SJSA1 (cell line): ENCODE data around the gene ZBTB7C. TPM values are rescaled to one million over a fixed set of nuclear protein-coding genes. Genes with fewer than 3 reads are reported as not detected.

Experiments used
- DNase-seq, 2 experiments: peaks; one replicate each; pipeline ENCODE4 v3.0.0-alpha.2; 2015 to 2020; ENCODE audit warnings: low spot score in 2 of 2, low read depth in 1 of 2
- H3K27ac ChIP-seq: fragments of 250-450 bp; sonication (Bioruptor Pico); 2 replicates; pipeline ENCODE4 v1.5.1; 2020; ENCODE audit warnings: mild to moderate bottlenecking, moderate library complexity
- H3K27me3 ChIP-seq: fragments of 250-450 bp; sonication (Bioruptor Pico); replicated peaks from 2 replicates; pipeline ENCODE4 v1.5.1; 2020; ENCODE audit warnings: mild to moderate bottlenecking, moderate library complexity
- H3K36me3 ChIP-seq: fragments of 250-450 bp; sonication (Bioruptor Pico); 2 replicates; pipeline ENCODE4 v1.5.1; 2020; ENCODE audit warnings: mild to moderate bottlenecking
- H3K4me1 ChIP-seq: fragments of 250-450 bp; sonication (Bioruptor Pico); replicated peaks from 2 replicates; pipeline ENCODE4 v1.6.1; 2021; ENCODE audit warnings: mild to moderate bottlenecking
- H3K4me3 ChIP-seq: fragments of 250-450 bp; sonication (Bioruptor Pico); 2 replicates; pipeline ENCODE4 v1.5.1; 2020; ENCODE audit warnings: mild to moderate bottlenecking
- H3K9me3 ChIP-seq: fragments of 250-450 bp; sonication (Bioruptor Pico); replicated peaks from 2 replicates; pipeline ENCODE4 v1.5.1; 2020; ENCODE audit warnings: mild to moderate bottlenecking
- total RNA-seq: library from RNA; depleted of rRNA; stranded (reverse); fragments of >200 nt; shearing (Covaris generic); gene quantifications from 2 replicates; pipeline ENCODE4 v1.2.3, GENCODE V29; 2014

Gene ZBTB7C
- total RNA-seq, 1 experiment from 2014 or later = 0.50 TPM

DNA sequence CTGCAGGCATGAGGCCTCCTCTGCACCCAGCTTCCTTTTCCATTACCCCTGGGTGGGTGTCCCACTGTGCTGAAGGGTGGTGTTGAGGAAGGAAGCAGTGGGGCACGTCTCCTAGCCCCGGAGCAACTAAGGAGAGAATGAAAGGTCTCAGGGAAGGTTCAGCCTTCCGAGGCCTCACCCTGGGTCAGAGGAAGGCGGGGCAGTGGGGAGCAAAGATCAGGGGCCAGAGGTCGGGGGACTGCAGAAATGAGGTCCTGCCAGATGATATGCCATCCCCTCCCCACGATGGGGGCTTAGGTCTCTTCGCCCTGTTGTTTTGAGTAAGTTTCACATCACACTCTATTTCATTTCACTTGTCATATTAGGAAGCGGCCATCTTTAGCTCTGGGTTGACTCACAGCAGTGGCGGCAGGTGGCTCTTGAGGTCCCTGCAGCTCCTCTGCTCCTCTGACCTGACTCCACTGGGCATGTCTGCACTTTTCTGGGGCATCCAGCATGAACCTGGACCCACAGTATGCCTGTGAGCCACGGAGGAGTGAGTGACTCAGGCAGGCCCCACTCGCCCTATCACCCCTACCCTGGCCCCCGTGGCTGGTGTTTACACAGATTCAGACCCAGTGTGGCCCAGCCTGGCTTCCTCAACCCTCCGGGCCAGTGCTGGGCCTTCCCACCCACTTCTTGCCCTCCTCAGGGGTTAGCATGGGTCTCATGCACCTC lies 325.0 kb downstream of the ZBTB7C start:
- H3K9me3 ChIP-seq = no peaks in the 10 kb centered on the region
- no peaks in the 10 kb centered on the region for H3K36me3 ChIP-seq
- H3K27me3 ChIP-seq = 0 out of 2 replicates have a peak, but pooled peaks cover 16% of the 10 kb centered on the region
- H3K4me1 ChIP-seq = no peaks in the 10 kb centered on the region
- H3K4me3 ChIP-seq = no peak overlapping the region
- no peak overlapping the region for H3K27ac ChIP-seq
- no peak for DNase-seq

DNA sequence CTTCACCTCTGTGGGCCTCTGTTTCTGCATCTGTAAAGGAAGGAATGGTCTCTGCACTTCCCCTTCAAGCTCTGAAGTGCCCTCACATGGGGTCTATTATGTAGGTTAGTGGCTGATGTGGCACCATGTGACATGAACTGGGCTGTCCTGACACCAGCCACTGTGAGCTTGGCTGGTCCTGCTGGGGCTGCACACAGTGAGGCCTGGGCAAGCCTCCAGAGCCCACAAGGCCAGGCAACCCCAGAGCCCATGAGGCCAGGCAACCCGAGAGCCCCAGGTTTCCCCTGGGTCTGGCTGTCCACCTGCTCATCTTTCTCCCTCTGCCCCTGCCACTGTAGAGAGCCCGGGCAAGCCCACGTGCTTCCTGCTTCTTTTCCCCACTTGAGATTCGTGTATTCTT lies 328.6 kb downstream of the ZBTB7C start:
- Histone ChIP-seq H3K27me3 (peaks cover 20% of the 10 kb centered on the region), H3K9me3 (no peaks in the 10 kb centered on the region), H3K36me3 (no peaks in the 10 kb centered on the region), H3K27ac (no peak overlapping the region), H3K4me3 (no peak overlapping the region), H3K4me1 (no peaks in the 10 kb centered on the region)
- DNase-seq = no peak

DNA sequence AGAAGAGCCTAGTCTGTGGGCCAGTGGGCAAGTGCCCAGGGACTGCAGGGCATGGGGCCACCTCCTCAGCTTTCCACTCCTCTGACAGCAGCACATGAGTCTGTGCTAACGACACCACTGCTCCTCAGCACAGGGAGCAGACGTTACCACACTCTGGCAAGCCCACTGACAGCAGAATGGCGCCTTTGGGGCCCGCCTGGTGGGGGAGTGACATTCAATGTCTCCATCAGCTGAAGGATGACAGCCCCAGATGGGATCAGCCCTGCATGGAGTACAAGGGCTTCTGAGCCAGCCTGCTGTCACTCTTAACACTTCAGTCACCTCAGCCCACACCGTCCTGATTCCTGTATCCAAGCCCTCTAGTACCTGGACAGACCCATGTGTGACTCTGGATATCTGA lies 329.3 kb downstream of the ZBTB7C start:
- H3K4me1 ChIP-seq = no peaks in the 10 kb centered on the region

DNA sequence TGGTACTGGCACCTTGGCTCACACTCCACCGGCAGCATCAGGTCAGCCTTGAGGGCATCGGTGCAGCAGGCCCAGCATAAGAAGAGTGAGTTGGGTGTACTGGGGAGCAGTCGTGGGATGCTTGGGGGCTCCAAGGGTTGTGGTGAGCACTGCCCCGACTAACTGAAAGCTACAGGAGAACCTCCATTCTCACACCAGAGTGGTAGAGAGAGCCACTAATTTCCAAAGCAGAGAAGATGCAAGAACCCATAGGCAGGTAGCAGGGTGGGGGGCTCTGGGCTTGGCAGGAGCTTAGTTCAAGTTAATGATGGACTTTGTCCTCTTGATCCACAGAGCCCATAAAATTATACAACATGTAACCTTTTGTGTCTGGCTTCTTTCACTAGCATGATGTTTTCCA lies 330.7 kb downstream of the ZBTB7C start:
- Histone ChIP-seq H3K9me3 (no peaks in the 10 kb centered on the region), H3K27me3 (peaks cover 20% of the 10 kb centered on the region), H3K4me3 (no peak overlapping the region), H3K27ac (no peak overlapping the region), H3K36me3 (no peaks in the 10 kb centered on the region), H3K4me1 (no peaks in the 10 kb centered on the region)
- no peak for DNase-seq

More for the DNA sequence above, 329.3 kb downstream of the ZBTB7C start:
- Histone ChIP-seq H3K27ac (no peak overlapping the region), H3K9me3 (no peaks in the 10 kb centered on the region), H3K4me3 (no peak overlapping the region), H3K36me3 (no peaks in the 10 kb centered on the region), H3K27me3 (peaks cover 20% of the 10 kb centered on the region)
- DNase-seq = no peak

DNA sequence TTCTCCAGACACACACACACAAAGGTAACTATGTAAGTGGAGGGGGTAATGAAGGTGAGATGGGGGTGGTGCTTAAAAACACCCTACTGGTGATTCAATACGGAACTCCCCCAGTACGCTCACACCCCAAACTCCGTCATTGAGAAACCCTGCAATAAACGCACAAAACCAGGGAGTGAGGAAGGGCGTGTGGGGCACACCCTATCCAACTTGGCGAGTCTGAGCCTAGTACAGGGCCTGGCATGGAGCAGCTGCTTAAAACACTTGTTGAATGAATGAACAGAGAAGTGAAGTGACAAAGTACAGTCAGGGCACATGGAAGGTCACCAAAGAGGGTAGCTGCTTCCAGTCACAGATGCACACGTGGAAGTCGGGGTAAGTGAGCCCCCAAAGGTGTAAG lies 331.9 kb downstream of the ZBTB7C start:
- no peak for DNase-seq
- H3K9me3 ChIP-seq = no peaks in the 10 kb centered on the region
- peaks cover 19% of the 10 kb centered on the region for H3K27me3 ChIP-seq
- H3K4me3 ChIP-seq = no peak overlapping the region
- H3K27ac ChIP-seq = no peak overlapping the region
- H3K36me3 ChIP-seq = no peaks in the 10 kb centered on the region
- no peaks in the 10 kb centered on the region for H3K4me1 ChIP-seq

DNA sequence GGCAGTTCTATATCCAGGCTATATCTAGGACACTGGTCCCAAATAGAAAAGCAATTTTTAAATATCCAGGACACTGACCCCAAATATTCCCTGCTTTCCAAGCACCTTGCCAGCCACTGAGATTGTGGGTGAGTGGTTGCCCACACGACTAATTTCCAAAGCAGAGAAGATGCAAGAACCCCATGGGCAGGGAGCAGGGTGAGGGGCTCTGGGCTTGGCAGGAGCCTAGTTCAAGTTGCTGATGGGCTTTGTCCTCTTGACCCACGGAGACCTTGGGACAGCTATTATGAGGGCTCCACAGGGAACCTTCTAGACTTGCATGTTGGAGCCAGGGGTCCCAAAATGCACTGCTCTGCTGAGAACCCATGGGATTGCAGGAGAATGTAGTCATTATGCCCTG lies 332.7 kb downstream of the ZBTB7C start:
- peaks cover 21% of the 10 kb centered on the region for H3K27me3 ChIP-seq
- no peaks in the 10 kb centered on the region for H3K36me3 ChIP-seq
- no peak overlapping the region for H3K27ac ChIP-seq
- DNase-seq = no peak
- no peaks in the 10 kb centered on the region for H3K4me1 ChIP-seq
- no peak overlapping the region for H3K4me3 ChIP-seq
- H3K9me3 ChIP-seq = no peaks in the 10 kb centered on the region; the same call in 1 of the 2 replicates

DNA sequence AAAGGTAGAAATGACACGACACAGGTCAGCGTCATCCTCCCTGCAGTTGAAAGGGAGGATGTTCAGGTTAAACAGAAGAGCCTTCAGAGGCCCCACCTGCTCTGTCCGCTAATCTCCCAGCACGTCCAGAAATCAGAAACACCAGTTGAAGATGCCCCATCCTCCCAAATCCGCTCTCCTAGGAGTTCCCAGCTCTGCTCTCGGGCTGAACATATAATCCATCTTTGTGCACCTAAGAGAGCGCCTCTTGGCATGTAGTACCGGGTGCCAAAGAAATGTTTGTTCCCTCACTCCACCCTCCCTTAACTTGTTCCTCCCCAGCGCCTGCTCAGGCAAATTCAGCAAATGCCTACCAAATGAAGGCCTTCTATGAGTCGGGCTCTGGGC lies 333.5 kb downstream of the ZBTB7C start:
- DNase-seq = no peak
- no peak overlapping the region for H3K4me3 ChIP-seq
- H3K9me3 ChIP-seq = no peaks in the 10 kb centered on the region; the same call in 1 of the 2 replicates
- H3K36me3 ChIP-seq = no peaks in the 10 kb centered on the region
- H3K27ac ChIP-seq = no peak overlapping the region
- peaks cover 27% of the 10 kb centered on the region for H3K27me3 ChIP-seq
- H3K4me1 ChIP-seq = no peaks in the 10 kb centered on the region

DNA sequence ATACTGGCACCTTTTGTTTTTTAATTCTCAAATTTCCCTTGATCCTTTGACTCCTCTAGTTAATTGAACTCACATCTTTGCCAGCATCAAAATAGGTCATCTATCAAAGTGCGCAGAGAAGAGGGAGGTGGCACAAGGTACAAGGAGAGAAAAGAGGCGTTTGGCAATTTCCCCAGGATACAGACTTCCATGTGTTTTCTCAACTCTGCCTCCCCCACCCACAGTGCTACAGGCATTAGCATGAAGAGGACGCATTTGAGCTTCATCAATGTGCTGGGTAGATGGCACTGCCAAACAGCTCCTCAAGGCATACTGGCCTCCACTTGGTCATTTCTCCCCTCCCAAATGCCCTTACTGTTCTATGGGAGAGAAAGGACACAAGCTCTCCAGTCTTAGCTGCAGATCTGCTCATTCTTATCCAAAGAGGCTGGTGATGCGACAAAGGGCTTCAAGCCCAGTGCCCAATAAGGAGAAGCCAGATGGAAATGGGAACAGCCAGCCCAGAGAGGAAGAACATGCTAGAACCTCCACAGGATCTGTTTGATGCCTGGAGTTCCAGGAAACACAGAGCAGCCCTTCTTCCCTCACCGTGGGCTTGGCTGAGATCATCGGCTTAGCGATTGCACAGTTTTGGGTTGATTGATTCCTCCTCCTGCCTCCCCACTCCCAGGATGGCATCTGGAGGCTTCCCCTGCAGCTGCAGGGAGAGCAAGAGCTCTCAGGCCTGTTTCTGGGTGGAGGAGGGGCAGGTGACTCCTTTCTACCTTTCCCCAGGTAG lies 334.1 kb downstream of the ZBTB7C start:
- Histone ChIP-seq H3K36me3 (no peaks in the 10 kb centered on the region), H3K9me3 (no peaks in the 10 kb centered on the region; the same call in 1 of the 2 replicates), H3K4me1 (no peaks in the 10 kb centered on the region), H3K4me3 (no peak overlapping the region), H3K27me3 (peaks cover 27% of the 10 kb centered on the region), H3K27ac (no peak overlapping the region)
- DNase-seq = no peak

DNA sequence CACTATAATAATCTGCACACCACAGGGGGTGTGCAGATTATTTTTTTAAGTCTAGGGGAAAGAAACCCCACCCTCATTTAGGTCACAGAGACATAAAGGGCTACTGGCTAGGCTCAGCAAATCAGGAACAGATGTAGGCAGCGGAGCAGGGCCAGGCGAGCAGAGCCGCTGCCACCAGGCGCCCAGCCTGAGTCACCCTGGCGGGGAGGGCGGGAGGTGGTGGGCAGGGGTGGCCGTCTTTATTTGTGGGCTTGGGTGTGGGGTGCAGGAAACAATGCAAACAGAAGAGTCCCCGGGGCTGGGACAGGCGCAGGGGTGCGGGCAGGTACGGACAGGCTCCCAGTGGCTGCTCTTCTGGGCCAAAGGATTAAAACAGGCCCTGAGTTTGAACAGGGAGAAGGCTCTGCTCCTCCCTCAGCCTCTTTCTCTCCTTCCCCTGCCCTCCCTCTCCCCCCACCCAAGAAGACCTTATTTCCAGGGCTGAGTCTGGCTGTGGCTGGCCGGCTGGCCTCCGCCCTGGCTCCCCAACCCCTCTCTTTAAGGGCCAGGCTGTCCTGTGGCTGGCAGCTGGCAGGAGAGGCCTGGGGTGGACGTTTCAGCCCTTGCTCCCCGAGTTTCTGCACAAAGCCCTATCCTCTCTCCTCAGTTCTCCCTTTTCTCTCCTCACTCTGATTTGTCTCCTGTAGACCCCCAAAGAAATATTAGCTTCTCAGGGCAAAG lies 335.8 kb downstream of the ZBTB7C start:
- Histone ChIP-seq H3K36me3 (no peaks in the 10 kb centered on the region), H3K27me3 (peaks cover 23% of the 10 kb centered on the region), H3K27ac (no peak overlapping the region), H3K4me3 (no peak overlapping the region), H3K9me3 (no peaks in the 10 kb centered on the region; the same call in 1 of the 2 replicates), H3K4me1 (no peaks in the 10 kb centered on the region)
- DNase-seq = no peak

DNA sequence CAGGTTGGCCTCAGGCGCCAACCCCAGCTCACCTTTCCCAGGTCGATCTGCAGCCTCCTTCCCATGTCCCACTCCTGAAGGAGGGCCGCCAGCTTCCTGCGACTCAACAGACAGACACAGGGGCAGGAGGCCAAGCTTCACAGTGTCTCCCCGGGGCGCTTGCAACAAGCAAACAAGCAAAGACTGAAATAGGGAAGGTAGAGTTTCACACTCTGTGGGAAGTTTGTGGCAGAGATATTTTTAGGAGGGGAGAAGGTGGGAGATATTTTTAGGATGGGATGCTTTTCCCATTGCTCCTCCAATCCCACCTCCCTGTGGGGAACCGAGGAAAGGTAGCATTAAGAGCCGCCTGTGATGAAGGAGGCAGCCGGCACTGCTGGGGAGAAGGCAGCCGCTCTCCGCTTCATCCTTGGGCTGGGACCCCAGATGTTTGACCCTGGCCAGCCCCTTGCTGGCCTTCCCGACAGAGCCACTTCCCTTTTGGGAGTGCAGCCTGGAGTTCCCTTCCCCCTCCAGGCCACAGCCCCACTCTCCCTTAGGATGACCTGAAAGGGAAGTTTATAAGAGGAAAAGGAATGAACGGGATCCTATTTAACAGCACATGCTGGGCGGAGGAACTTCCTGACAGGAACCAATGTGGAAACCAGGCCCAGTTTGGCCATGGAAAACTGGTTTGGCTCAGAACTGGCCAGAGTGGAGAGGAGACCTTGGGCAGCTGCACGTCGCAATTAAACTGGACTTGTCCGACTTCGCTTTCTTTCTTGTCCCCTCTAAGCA lies 336.6 kb downstream of the ZBTB7C start:
- Histone ChIP-seq H3K4me3 (no peak overlapping the region), H3K27ac (no peak overlapping the region)
- DNase-seq = no peak

DNA sequence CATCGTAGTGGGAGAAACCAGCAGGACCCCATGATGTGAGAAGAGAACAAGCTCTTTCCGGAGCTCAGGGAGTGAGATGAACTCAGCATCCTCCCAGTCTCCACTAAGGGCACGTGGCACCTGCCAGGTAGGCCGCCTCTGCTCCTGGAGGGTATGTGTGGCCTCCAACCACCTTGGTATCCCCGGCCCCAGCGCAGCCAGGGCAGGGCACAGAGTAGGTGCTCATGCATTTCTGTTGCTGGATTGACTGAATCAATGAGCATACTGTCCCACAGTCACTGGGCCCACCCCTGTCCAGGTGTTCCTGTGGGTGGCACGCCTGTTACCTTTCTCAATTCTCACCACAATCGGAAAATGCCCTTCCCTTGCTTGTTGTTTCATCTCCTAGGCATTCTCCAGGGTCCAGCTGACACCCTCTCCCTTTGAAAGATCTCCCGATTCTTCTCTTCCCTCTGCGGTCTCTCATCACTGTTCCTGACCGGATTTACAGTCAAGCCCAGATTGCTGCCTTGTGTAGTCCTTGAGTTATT lies 340.2 kb downstream of the ZBTB7C start:
- peaks cover 22% of the 10 kb centered on the region for H3K27me3 ChIP-seq
- no peaks in the 10 kb centered on the region for H3K36me3 ChIP-seq
- no peak overlapping the region for H3K4me3 ChIP-seq
- DNase-seq = no peak
- H3K9me3 ChIP-seq = no peaks in the 10 kb centered on the region; the same call in 1 of the 2 replicates
- no peaks in the 10 kb centered on the region for H3K4me1 ChIP-seq
- no peak overlapping the region for H3K27ac ChIP-seq

More for the DNA sequence above, 336.6 kb downstream of the ZBTB7C start:
- Histone ChIP-seq H3K9me3 (no peaks in the 10 kb centered on the region; the same call in 1 of the 2 replicates), H3K27me3 (peaks cover 20% of the 10 kb centered on the region), H3K36me3 (no peaks in the 10 kb centered on the region), H3K4me1 (no peaks in the 10 kb centered on the region)

DNA sequence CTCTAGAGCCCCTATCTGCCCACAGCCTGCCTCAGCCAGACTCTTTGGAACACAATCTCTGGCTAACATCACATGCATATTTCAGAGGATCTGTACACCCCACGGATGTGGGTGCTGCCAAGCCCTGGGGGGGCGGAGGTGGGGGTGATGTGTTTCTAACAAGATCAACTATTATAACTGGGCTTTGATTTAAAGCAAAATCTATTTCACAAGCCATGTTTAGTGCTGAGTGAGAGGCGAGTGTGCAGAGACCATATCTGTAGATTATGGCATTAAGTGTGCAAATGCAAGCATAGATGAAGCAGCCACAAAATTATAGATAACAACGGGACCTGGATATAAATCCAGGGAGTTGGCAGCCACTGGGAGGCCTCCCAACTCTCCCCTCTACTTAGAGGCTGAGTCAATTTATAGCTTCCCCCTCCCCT lies 342.9 kb downstream of the ZBTB7C start:
- no peaks in the 10 kb centered on the region for H3K9me3 ChIP-seq
- no peak overlapping the region for H3K4me3 ChIP-seq
- H3K27me3 ChIP-seq = peaks cover 20% of the 10 kb centered on the region
- no peaks in the 10 kb centered on the region for H3K36me3 ChIP-seq
- DNase-seq = no peak
- H3K4me1 ChIP-seq = no peaks in the 10 kb centered on the region
- no peak overlapping the region for H3K27ac ChIP-seq

DNA sequence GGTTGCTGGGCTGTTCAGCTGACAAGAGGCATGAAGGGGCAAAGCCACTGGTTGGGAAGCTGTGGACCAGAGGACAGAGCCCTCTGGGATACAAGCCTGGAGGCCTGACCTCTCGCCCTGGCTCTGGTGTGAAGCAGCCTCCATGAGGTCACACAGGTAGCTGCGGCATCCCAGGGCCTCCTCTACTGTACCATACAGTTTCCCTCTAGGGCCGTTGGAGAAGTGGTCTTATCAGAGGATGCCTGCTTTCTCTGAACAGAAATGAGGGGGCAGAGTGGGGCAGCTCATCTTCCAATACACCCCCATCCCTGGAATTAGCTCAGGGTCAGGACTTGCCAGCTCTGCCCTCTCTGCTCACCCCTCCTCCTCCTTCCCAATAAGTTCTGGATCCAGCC lies 343.6 kb downstream of the ZBTB7C start:
- H3K4me1 ChIP-seq = no peaks in the 10 kb centered on the region
- H3K9me3 ChIP-seq = no peaks in the 10 kb centered on the region
- peaks cover 17% of the 10 kb centered on the region; the same call in 1 of the 2 replicates for H3K27me3 ChIP-seq
- H3K27ac ChIP-seq = no peak overlapping the region
- H3K36me3 ChIP-seq = no peaks in the 10 kb centered on the region
- H3K4me3 ChIP-seq = no peak overlapping the region
- no peak for DNase-seq
